Bronchial epithelial cell (primary cell): Measurements from ENCODE around the gene SUSD5. TPM values are rescaled to one million over a fixed set of nuclear protein-coding genes. Genes with fewer than 3 reads are reported as not detected.
"Not testable (repeated sequence)": the region's sequence is repeated elsewhere in the genome, so short reads cannot be mapped to it uniquely, and the experiment has no call there.

Source experiments
- DNase-seq: peaks from one replicate; pipeline ENCODE4 v3.0.0-alpha.2; 2010; ENCODE audit warnings: low read depth
- FAIRE-seq: peaks from 2 replicates; lab custom pipeline; 2011; peaks lifted over from hg19 to GRCh38; lab: Jason Lieb, UNC
- H3K27me3 ChIP-seq: 2 replicates; pipeline ENCODE4 v1.5.1; 2011; ENCODE audit warnings: low read length; ENCODE audit not compliant: control insufficient read depth, insufficient read depth
- H3K36me3 ChIP-seq: 2 replicates; pipeline ENCODE4 v1.5.1; 2011; ENCODE audit warnings: low read length; ENCODE audit not compliant: control insufficient read depth, insufficient read depth
- H3K4me3 ChIP-seq: 2 replicates; pipeline ENCODE4 v1.5.1; 2011; ENCODE audit warnings: mild to moderate bottlenecking, low read depth, low read length, control low read depth
- total RNA-seq: library from RNA; depleted of rRNA; stranded (reverse); fragments of >200 nt; gene quantifications from 2 replicates; pipeline ENCODE4 v1.2.1, GENCODE V29; 2014
- TF ChIP-seq, protein P1 (sequence below): IDR thresholded peaks from 2 replicates; pipeline ENCODE4 v1.5.1; 2011; ENCODE audit warnings: mild to moderate bottlenecking, moderate library complexity, low read length, control low read depth, inconsistent platforms; ENCODE audit not compliant: insufficient read depth, severe bottlenecking

SUSD5 gene
- total RNA-seq, 1 donor from 2014 or later: not detected

DNA sequence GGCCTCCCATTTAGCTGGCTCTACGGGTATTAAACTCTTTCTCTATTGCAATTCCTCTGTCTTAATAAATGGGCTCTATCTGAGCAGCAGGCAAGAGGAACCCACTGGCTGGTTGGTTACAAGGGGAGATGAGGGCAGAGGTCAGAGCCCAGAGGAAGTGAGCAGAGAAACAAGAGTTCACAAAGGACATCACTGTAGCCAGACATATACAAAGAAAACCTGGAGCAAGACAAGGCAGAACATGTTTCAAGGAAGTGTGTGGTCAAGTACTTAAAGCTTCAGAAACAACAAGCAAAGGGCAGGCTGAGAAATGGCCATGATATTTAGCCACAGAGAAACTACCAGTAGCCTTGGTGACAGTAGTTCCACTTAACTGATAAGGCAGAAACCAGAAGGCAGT lies 24.3 kb downstream of the SUSD5 start:
- Histone ChIP-seq H3K27me3 (no peaks in the 10 kb centered on the region), H3K4me3 (no peak overlapping the region), H3K36me3 (no peaks in the 10 kb centered on the region)
- FAIRE-seq (peak; percentile 36), DNase-seq (peak; percentile 36)
- TF ChIP-seq, protein P1, sequence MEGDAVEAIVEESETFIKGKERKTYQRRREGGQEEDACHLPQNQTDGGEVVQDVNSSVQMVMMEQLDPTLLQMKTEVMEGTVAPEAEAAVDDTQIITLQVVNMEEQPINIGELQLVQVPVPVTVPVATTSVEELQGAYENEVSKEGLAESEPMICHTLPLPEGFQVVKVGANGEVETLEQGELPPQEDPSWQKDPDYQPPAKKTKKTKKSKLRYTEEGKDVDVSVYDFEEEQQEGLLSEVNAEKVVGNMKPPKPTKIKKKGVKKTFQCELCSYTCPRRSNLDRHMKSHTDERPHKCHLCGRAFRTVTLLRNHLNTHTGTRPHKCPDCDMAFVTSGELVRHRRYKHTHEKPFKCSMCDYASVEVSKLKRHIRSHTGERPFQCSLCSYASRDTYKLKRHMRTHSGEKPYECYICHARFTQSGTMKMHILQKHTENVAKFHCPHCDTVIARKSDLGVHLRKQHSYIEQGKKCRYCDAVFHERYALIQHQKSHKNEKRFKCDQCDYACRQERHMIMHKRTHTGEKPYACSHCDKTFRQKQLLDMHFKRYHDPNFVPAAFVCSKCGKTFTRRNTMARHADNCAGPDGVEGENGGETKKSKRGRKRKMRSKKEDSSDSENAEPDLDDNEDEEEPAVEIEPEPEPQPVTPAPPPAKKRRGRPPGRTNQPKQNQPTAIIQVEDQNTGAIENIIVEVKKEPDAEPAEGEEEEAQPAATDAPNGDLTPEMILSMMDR: no peak

DNA sequence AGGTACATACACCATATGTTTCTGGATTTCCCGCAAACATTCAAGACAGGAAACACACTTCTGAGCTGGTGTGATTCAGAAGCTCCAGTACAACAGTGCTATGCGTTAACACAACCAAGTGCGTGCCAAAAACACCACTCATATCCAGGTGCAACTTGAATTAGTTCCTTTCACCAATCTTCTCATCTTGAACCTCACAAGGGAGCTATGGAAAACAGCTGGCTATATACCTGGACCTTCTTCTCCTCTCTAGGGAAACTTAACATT lies 31.3 kb downstream of the SUSD5 start:
- no peak overlapping the region for H3K4me3 ChIP-seq
- H3K27me3 ChIP-seq: no peaks in the 10 kb centered on the region
- FAIRE-seq: no peak
- no peaks in the 10 kb centered on the region for H3K36me3 ChIP-seq
- DNase-seq: peak; percentile 18
- TF ChIP-seq, protein P1: no peak

DNA sequence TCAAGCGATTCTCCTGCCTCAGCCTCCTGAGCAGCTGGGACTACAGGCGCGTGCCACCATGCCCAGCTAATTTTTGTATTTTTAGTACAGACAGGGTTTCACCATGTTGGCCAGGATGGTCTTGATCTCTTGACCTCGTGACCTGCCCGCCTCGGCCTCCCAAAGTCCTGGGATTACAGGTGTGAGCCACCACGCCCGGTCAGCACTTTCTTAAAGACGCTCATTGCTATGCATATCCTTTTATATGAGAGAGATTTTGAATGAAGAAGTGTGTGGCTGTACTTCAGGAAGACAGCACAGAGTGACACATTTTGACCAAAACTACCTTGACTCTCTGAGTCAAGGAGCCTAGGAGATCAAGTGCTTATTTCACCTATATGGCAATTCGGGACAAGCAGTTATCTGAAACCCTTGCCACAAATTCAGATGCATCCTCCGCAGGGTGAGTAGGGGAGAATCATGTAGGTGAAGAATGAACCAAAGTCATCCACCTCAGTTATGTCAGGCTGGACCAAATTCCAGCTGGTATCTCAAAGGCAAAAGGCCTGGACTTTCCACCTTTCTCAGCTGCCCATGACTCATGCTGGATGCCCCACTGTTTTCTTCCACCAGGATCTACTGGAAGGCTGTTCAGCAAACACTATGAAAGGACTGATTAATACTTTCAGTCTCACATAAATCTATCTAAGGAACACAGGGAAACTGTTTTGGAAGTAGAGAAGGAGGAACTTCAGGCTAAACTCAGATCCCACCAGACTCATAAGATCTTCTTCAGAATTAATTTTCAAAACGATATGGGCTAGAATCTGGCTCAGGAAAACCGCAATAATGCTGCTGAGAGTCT lies 31.9 kb downstream of the SUSD5 start:
- H3K36me3 ChIP-seq: no peaks in the 10 kb centered on the region
- FAIRE-seq: no peak
- TF ChIP-seq, protein P1: no peak
- no peaks in the 10 kb centered on the region for H3K27me3 ChIP-seq
- no peak overlapping the region for H3K4me3 ChIP-seq
- peak; percentile 43 for DNase-seq

DNA sequence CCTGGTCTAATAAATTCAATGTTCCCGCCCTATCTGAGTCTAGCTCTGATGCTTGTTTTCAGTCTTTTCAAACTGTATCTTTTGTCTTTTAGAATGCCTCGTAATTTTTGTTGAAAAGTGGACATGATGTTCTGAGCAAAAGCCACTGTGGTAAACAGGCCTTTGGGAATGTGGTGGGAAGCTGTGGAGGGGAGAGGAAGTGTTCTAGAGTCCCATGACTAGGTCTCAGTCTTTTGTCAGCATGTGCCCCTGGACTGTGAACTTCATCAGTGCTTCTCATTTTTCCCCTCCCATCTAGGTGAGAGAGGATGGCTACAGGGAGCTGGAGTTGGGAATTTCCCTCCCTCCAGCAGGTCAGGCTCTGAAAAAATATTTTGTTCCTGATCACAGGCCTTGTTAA lies 33.7 kb downstream of the SUSD5 start:
- FAIRE-seq (no peak), DNase-seq (no peak)
- Histone ChIP-seq H3K27me3 (no peaks in the 10 kb centered on the region), H3K4me3 (no peak overlapping the region), H3K36me3 (no peaks in the 10 kb centered on the region)
- TF ChIP-seq, protein P1: no peak

DNA sequence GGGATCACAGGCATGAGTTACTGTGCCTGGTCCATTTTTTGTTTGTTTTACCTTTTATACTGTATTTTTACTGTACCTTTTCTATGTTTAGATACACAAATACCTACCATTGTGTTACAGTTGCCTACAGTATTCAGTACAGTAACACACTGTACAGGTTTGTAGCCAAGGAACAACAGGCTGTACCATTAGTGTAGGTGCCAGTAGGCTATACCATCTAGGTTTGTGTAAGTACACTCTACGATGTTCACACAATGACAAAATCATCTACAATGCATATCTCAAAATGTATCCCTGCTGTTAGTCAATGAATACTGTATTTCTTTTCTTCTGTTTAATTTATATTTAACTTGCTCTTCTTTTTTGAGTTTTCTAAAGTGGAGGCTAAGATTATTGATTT lies 37.0 kb downstream of the SUSD5 start:
- not testable (repeated sequence) for H3K36me3 ChIP-seq, FAIRE-seq

DNA sequence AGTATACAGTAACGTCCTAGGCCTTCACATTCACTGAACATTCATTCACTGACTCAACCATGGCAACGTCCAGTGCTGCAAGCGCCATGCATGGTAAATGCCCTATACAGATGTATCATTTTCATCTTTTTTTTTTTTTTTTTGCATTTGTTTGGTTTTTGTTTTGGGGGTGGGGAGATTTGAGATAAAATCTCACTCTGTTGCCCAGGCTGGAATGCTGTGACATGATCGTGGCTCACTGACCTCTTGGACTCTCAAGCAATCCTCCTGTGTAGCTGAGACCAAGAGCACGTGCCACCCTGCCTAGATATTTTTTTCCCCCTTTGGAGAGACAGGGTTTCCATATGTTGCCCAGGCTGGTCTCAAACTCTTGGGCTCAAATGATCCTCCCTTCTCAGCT lies 37.4 kb downstream of the SUSD5 start:
- FAIRE-seq: no peak

More for the DNA sequence above, 37.0 kb downstream of the SUSD5 start:
- H3K4me3 ChIP-seq, H3K27me3 ChIP-seq, DNase-seq: not testable (repeated sequence)

More for the DNA sequence above, 37.4 kb downstream of the SUSD5 start:
- TF ChIP-seq, protein P1: no peak
- Histone ChIP-seq H3K36me3 (no peaks in the 10 kb centered on the region), H3K4me3 (no peak overlapping the region), H3K27me3 (no peaks in the 10 kb centered on the region)
- DNase-seq: no peak
